Activated CD4-positive, alpha-beta T cell treated with anti-CD3 and anti-CD28 coated beads, Interleukin-2, amount 10 ng/mL, durations not matched to agents 7 days and 5 days (primary cell): Measurements from ENCODE around the gene DISP2. TPM values are rescaled to one million over a fixed set of nuclear protein-coding genes. Genes with fewer than 3 reads are reported as not detected.
A peak's percentile ranks its signal among the peaks of the same experiment; 100 is the strongest.

Source experiments
- CTCF ChIA-PET: fragments of 350-600 bp; sonication (Branson Sonifier 250); formaldehyde crosslinking; loops from one replicate; lab custom pipeline; 2021; ENCODE audit warnings: antibody characterized with exemption; lab: Charles Lee
- POLR2A ChIA-PET: fragments of 350-600 bp; sonication (Branson Sonifier 250); formaldehyde crosslinking; loops from one replicate; lab custom pipeline; 2021; ENCODE audit warnings: antibody characterized with exemption; lab: Charles Lee
- DNase-seq: peaks from one replicate; pipeline ENCODE4 v3.0.0-alpha.2; 2020
- H3K27ac Mint-ChIP-seq: one replicate; pipeline ENCODE4 v1.8.0; 2021; ENCODE audit warnings: mild to moderate bottlenecking, moderate library complexity, mixed read lengths
- H3K27me3 Mint-ChIP-seq: one replicate; pipeline ENCODE4 v1.8.0; 2021; ENCODE audit warnings: mixed read lengths
- H3K36me3 Mint-ChIP-seq: one replicate; pipeline ENCODE4 v1.8.0; 2021; ENCODE audit warnings: low read depth, mixed read lengths
- H3K4me1 Mint-ChIP-seq: one replicate; pipeline ENCODE4 v1.8.0; 2021; ENCODE audit warnings: mixed read lengths
- H3K4me3 Mint-ChIP-seq: one replicate; pipeline ENCODE4 v1.8.0; 2021; ENCODE audit warnings: mild to moderate bottlenecking, moderate library complexity, mixed read lengths
- H3K9me3 Mint-ChIP-seq: one replicate; pipeline ENCODE4 v1.8.0; 2021; ENCODE audit warnings: mixed read lengths
- total RNA-seq, 2 experiments: library from RNA; stranded (reverse); gene quantifications; one replicate each; pipeline ENCODE4 v1.2.3, GENCODE V29; 2021

Gene DISP2
- total RNA-seq, 2 experiments from 2014 or later, result 0.60 to 1.4 TPM

DNA sequence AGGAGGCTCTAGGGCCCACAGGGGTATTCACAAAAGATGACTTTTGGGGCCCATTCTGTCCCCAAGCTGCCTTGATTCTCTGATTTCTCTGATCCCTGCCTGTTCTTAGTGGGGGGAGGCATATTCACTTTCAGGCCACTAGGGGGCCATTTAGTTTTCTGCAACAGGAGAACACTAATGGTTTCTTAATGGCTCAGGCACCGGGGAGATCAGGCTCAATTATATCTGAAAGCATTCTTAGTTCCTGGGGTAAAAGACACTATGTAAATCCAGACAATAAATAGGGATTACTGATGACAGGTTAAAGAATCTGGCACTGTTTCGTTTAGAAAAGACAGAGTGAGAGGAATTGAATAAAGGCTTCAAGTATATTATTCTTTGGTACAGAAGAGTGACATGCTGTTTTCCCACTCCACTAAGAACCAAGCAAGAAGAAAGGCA lies 37.1 kb upstream of the DISP2 start:
- no peaks in the 10 kb centered on the region for H3K9me3 Mint-ChIP-seq
- peaks cover 23% of the 10 kb centered on the region for H3K27me3 Mint-ChIP-seq
- CTCF ChIA-PET, result interaction anchor here (0.8 to 8.2 kb wide), 8 partner anchors 8 to 101 kb away, joined by 3 to 93 read pairs (median 4); partner anchors contain the start of gene PLCB2
- peak; percentile 73 for DNase-seq
- POLR2A ChIA-PET, result no interaction called here
- peaks cover 26% of the 10 kb centered on the region for H3K4me1 Mint-ChIP-seq
- no peak overlapping the region for H3K27ac Mint-ChIP-seq
- H3K36me3 Mint-ChIP-seq, result peaks cover 3% of the 10 kb centered on the region
- H3K4me3 Mint-ChIP-seq, result no peak overlapping the region

DNA sequence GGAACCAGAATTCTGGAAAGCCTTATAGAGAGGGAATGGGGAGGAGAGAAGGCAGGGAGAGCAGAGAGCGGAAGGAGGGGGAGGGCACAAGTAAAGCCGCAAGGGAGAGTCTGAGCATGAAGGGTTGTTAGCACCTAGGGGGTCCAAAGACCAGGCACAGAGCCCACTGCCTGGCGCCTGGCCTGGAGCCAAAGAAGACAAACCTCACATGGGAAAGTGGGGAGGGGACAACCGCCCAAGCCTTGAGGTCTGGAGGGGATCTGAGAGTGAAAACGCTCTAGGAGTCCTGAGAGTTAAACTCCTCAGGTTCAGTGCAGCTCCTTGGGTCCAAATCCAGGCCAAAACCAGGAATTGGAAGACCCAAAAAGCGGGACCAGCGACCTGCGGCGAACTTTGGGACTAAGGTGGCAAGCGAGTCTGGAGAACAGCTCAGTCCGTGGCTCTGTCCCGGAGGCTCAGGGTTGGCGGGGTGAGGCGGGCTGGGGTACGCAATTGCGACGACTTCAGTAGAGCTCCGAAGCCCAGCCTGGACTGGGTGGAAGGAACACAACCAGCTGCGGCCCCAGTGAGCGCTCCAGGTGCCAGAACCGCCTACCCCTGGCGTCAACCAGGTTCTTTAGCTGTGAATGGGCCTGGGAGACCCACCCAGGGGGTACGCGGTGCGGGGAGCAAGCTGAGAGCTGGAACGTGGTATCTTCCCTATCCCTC lies 35.3 kb upstream of the DISP2 start:
- peaks cover 28% of the 10 kb centered on the region for H3K4me1 Mint-ChIP-seq
- CTCF ChIA-PET, result interaction anchor here (0.6 to 8.2 kb wide), 9 partner anchors 9 to 562 kb away, joined by 3 to 93 read pairs (median 5); partner anchors contain the start of genes DISP2 and PLCB2
- H3K27ac Mint-ChIP-seq, result no peak overlapping the region
- H3K36me3 Mint-ChIP-seq, result peaks cover 5% of the 10 kb centered on the region
- H3K4me3 Mint-ChIP-seq, result peak overlapping the region; percentile 70
- H3K9me3 Mint-ChIP-seq, result no peaks in the 10 kb centered on the region
- H3K27me3 Mint-ChIP-seq, result peaks cover 12% of the 10 kb centered on the region
- POLR2A ChIA-PET, result interaction anchor here (0.6 to 1.0 kb wide), 4 partner anchors 11 to 267 kb away, joined by 3 to 6 read pairs (median 4); partner anchors contain the start of gene RPUSD2
- DNase-seq, result no peak

DNA sequence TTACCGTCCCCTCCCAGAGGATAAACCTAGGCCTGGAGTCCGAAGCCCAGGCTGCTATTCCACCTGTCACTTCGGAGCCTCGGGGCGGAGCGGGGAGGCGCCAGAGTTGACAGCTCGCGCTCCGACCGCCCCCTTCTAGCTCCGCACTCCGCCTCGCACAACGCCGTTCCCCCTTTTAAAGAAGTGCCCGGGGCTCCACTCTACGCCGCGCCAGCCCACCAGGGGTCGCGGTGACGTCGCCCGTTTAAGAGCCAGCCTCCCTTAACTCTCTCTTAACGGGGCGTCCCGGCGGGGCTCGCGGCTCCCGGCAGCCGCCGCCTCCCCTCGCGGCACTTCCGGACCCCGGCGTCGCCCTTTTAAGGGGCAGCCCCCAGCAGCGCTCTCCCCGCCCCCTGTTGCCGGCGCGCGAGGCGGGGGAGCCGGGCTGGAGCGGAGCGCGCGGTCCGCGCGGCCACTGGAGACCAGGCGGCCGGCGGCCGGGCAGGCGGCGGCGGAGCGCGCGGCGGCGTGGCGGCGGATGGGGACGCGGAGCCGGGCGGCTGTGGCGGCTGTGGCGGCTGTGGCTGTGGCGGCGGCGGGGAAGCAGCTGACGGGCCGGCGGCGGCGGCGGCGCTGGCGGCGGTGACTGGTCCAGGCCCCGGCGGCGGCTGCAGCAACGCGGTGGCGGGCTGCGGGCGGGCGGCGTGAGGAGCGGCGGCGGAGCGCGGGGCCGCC lies 34.6 kb upstream of the DISP2 start, which contains the start of gene INAFM2:
Gene INAFM2, plus strand, starts transcription at position 454 of the 714 bp plus-strand sequence. CDS start 364 bp downstream, outside the sequence.
- Mint-ChIP-seq H3K36me3 (peaks cover 5% of the 10 kb centered on the region), H3K9me3 (no peaks in the 10 kb centered on the region), H3K4me1 (peaks cover 29% of the 10 kb centered on the region), H3K4me3 (peak within 1 kb of the TSS; percentile 70), H3K27me3 (peaks cover 12% of the 10 kb centered on the region), H3K27ac (no peak within 1 kb of the TSS)
- ChIA-PET POLR2A (interaction anchor here (0.6 to 1.0 kb wide), 4 partner anchors 11 to 266 kb away, joined by 3 to 6 read pairs (median 4); partner anchors contain the start of gene RPUSD2), CTCF (interaction anchor here (0.6 to 8.2 kb wide), 8 partner anchors 9 to 561 kb away, joined by 3 to 93 read pairs (median 6); partner anchors contain the start of genes DISP2 and PLCB2)
- DNase-seq, result peak; percentile 90

DNA sequence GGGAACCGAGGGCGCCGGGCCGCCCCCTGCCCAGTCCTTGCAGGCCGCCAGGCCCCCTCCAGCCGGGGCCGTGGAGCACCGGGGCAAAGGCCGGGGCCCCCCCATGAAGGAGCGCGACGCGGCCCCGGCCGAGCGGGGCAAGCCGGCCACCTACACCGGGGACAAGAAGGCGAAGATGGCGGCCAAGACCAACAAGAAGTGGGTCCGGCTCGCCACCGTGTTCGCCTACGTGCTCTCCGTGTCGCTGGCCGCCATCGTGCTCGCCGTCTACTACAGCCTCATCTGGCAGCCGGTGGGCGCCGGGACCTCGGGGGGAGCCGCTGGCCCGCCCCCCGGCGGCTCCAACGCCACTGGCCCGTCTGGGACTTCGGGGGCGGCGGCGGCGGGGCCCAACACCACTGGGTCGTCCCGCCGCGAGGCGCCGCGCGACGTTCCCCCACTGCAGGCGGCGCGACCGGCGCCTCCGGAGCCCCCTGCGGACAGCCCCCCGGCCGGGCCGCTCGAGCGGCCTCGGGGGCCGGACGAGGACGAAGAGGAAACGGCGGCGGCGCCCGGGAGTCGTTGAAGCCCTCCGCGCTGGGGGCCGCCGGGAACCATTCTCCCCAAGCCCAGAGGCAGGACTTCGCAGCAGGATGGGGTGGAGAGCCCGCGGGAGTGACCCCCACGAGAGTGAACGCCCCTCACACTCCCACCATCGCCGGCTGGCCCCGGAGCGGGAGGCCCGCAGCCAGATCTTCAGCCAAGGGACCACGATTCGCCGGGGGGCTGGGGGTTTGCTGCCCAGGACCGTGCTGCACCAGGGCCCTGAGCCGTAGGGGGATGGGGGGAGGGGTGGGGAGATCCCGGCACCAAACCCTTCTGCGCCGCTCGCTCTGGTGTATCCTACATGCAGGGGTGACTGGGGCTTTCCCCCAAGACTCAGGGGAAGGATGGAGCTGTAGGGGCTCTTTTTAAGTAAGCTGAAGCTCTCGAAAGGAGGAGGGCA lies 33.8 kb upstream of the DISP2 start:
- Mint-ChIP-seq H3K27ac (peak overlapping the region; percentile 65), H3K9me3 (no peaks in the 10 kb centered on the region), H3K36me3 (peaks cover 5% of the 10 kb centered on the region), H3K4me3 (peak overlapping the region; percentile 70), H3K4me1 (peaks cover 36% of the 10 kb centered on the region), H3K27me3 (peaks cover 12% of the 10 kb centered on the region)
- CTCF ChIA-PET, result interaction anchor here (0.6 to 8.2 kb wide), 8 partner anchors 10 to 97 kb away, joined by 3 to 93 read pairs (median 30); partner anchors contain the start of genes CCDC9B and PLCB2
- POLR2A ChIA-PET, result no interaction called here
- DNase-seq, result peak; percentile 28

DNA sequence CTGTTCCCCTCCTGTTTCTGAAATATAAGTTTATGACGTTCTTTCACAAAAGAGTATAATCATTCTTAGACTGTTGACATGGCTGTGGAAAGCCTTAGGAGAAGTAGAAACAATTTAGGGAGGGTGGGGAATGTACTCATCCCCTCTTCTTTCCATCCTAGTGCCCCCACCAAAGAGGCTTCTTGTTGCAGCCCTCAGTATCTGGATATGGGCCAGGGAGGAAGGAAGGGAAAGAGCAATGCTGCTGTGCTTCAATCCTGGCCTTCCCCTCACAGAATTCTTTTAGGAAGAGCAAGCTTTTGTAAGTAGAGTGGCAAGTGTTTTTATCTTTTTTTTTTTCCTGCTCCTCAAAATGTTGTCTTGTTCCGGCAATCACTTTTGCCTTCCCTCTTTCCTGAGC lies 32.8 kb upstream of the DISP2 start:
- H3K27ac Mint-ChIP-seq, result no peak overlapping the region
- H3K36me3 Mint-ChIP-seq, result peaks cover 5% of the 10 kb centered on the region
- peak overlapping the region; percentile 70 for H3K4me3 Mint-ChIP-seq
- CTCF ChIA-PET, result interaction anchor here (0.5 to 6.6 kb wide), 8 partner anchors 9 to 313 kb away, joined by 3 to 78 read pairs (median 5); partner anchors contain the start of genes CCDC9B and PLCB2
- H3K9me3 Mint-ChIP-seq, result no peaks in the 10 kb centered on the region
- peaks cover 36% of the 10 kb centered on the region for H3K4me1 Mint-ChIP-seq
- peaks cover 6% of the 10 kb centered on the region for H3K27me3 Mint-ChIP-seq
- POLR2A ChIA-PET, result no interaction called here
- DNase-seq, result no peak

DNA sequence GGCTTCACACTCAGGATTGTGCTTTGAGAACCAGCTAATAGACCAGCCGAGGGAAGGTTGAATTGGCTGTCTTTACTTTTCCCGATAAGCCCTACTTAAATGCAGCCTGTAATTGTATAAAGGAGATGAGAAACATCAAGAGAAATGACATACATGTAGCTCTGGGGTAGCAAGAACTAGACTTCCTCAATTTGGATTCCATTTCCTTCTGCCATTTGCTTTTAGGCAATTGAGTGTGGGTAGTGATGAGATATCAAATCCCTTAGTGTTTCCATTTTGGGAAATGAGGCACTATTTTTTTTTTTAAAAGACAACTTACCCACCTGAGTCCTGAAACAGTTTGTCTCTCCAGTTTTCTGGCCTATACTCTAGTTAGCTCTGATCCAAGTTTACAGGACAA lies 32.3 kb upstream of the DISP2 start:
- peaks cover 5% of the 10 kb centered on the region for H3K36me3 Mint-ChIP-seq
- CTCF ChIA-PET, result interaction anchor here (0.5 to 6.6 kb wide), 10 partner anchors 8 to 313 kb away, joined by 3 to 78 read pairs (median 5); partner anchors contain the start of genes CCDC9B and PLCB2
- POLR2A ChIA-PET, result no interaction called here
- H3K4me1 Mint-ChIP-seq, result peaks cover 36% of the 10 kb centered on the region
- H3K4me3 Mint-ChIP-seq, result no peak overlapping the region
- H3K9me3 Mint-ChIP-seq, result no peaks in the 10 kb centered on the region
- no peak overlapping the region for H3K27ac Mint-ChIP-seq
- H3K27me3 Mint-ChIP-seq, result peaks cover 5% of the 10 kb centered on the region
- no peak for DNase-seq

DNA sequence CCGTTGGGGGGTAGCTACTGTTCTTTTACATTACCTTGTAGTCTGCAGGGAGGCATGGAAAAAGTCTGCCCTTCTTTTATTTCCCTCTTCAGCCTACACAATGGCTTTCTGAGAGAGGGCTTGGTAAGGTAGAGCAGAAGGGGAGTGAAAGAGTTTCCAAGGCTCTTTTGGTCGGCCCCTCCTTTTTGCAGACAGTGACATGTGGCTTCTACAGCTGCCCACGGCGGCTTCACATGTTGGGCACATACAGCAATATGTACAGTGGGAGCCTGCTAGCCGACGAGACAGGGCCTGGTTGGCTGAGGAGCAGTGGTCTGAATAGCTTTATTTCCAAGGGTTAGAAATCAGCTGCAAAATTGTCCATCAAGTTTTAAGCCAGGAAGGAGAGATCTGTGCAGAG lies 30.6 kb upstream of the DISP2 start:
- no peaks in the 10 kb centered on the region for H3K9me3 Mint-ChIP-seq
- no peak for DNase-seq
- POLR2A ChIA-PET, result no interaction called here
- H3K27ac Mint-ChIP-seq, result no peak overlapping the region
- H3K36me3 Mint-ChIP-seq, result peaks cover 5% of the 10 kb centered on the region
- CTCF ChIA-PET, result interaction anchor here (0.6 to 6.6 kb wide), 10 partner anchors 11 to 279 kb away, joined by 3 to 78 read pairs (median 4); partner anchors contain the start of genes CCDC9B and PLCB2
- H3K4me1 Mint-ChIP-seq, result peaks cover 26% of the 10 kb centered on the region
- peaks cover 5% of the 10 kb centered on the region for H3K27me3 Mint-ChIP-seq
- no peak overlapping the region for H3K4me3 Mint-ChIP-seq

DNA sequence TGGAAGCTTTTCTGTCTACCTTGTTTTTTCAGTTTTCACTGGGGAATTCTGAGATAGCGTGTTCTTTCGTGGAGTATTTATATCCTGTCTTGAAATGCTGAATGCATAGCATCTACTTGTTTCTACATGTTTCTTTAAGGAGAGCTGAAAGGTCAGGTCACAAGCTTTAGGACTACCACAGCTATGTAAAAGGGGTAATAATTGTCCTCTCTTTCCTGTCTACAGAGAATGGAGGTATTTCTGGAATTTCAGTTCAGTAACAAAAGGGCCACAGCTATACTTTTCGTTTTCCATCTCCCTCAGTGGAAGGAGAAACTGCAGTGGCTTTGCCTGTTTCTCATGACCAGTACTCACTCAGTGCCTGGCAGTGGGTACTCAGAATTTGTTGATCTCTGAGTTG lies 29.8 kb upstream of the DISP2 start:
- H3K27ac Mint-ChIP-seq, result no peak overlapping the region
- ChIA-PET POLR2A (no interaction called here), CTCF (interaction anchor here (0.5 to 6.6 kb wide), 13 partner anchors 10 to 226 kb away, joined by 3 to 78 read pairs (median 4); partner anchors contain the start of genes CCDC9B and PLCB2)
- peaks cover 5% of the 10 kb centered on the region for H3K27me3 Mint-ChIP-seq
- DNase-seq, result no peak
- H3K4me3 Mint-ChIP-seq, result no peak overlapping the region
- peaks cover 5% of the 10 kb centered on the region for H3K36me3 Mint-ChIP-seq
- no peaks in the 10 kb centered on the region for H3K9me3 Mint-ChIP-seq
- peaks cover 25% of the 10 kb centered on the region for H3K4me1 Mint-ChIP-seq

DNA sequence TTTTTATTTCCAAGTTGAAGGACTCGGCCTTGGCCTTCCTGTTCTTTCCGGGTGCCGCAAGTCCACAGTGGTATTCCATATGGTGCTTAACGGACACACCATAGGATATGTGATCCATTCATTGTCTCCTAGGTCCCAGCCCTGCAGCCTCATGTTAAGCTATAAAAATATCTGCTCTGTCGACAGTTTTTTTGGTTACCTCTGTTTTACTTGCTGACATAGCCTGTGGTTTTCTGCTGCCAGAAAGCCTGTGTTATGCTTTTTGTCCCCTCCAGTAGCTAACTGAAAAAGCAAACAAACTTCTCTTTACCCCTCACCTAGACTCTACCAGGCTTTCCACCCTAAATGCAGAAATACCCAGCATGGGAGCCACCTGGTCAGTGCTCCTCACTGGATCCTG lies 29.3 kb upstream of the DISP2 start:
- Mint-ChIP-seq H3K27me3 (peaks cover 5% of the 10 kb centered on the region), H3K4me3 (no peak overlapping the region), H3K27ac (no peak overlapping the region), H3K36me3 (peaks cover 5% of the 10 kb centered on the region), H3K9me3 (no peaks in the 10 kb centered on the region), H3K4me1 (peaks cover 28% of the 10 kb centered on the region)
- DNase-seq, result no peak
- POLR2A ChIA-PET, result interaction anchor here (0.6 kb wide), 1 partner anchor 413 kb away, joined by 3 read pairs; no protein-coding TSS in a partner anchor
- CTCF ChIA-PET, result interaction anchor here (0.5 to 6.6 kb wide), 12 partner anchors 9 to 226 kb away, joined by 3 to 78 read pairs (median 4); partner anchors contain the start of genes CCDC9B, DISP2 and PLCB2

DNA sequence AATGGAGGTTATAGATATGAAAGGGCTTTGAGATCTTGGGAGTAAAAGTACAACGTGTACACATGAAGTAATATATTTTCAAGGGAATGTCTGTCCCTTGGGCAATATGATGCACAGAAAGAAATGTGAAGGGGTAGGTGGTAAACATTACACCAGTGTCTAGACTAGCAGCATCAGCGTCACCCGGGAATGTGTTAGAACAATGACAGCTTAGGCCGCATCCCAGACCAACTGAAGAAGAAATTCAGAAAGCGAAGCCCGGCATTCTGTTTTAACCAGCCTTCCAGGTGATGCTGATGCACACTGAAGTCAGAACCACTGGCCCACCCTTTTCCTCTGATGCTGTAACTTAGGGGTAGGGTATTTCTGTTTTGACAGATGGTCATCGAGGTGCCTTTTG lies 28.2 kb upstream of the DISP2 start:
- peaks cover 5% of the 10 kb centered on the region for H3K36me3 Mint-ChIP-seq
- H3K27ac Mint-ChIP-seq, result no peak overlapping the region
- H3K4me1 Mint-ChIP-seq, result peaks cover 34% of the 10 kb centered on the region
- H3K9me3 Mint-ChIP-seq, result no peaks in the 10 kb centered on the region
- ChIA-PET POLR2A (no interaction called here), CTCF (interaction anchor here (2.1 to 6.6 kb wide), 2 partner anchors 8 to 13 kb away, joined by 4 to 78 read pairs; partner anchors contain the start of gene CCDC9B)
- DNase-seq, result no peak
- H3K27me3 Mint-ChIP-seq, result peaks cover 5% of the 10 kb centered on the region
- no peak overlapping the region for H3K4me3 Mint-ChIP-seq

DNA sequence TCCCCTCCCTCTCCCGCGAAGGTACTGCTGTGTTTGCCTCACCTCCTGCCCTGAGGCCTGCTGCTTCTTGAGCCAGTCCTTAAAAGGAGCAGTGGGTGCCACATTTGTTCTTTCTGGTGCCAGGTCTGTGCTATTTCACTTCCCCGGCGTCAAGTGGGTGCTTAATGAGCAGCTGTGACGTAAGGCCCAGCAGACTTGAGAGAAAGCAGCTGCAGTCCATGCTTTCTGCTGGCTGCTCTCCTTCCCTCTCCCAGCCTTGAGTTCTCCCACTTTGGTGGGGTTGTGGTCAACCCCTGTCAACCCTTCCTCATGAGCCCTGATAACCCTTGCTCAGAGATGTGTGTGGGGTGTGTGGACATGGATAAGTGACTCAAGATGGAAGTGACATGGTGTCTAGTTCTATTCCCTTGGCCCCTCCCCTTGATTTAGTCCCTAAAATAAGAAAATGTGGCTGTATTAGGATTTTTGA lies 27.6 kb upstream of the DISP2 start:
- no peak overlapping the region for H3K27ac Mint-ChIP-seq
- CTCF ChIA-PET, result interaction anchor here (0.9 to 6.6 kb wide), 3 partner anchors 8 to 48 kb away, joined by 4 to 78 read pairs (median 5); partner anchors contain the start of genes ANKRD63 and CCDC9B
- peaks cover 2% of the 10 kb centered on the region for H3K36me3 Mint-ChIP-seq
- POLR2A ChIA-PET, result no interaction called here
- no peak overlapping the region for H3K4me3 Mint-ChIP-seq
- no peaks in the 10 kb centered on the region for H3K9me3 Mint-ChIP-seq
- peaks cover under 1% of the 10 kb centered on the region for H3K27me3 Mint-ChIP-seq
- no peak for DNase-seq
- H3K4me1 Mint-ChIP-seq, result peaks cover 30% of the 10 kb centered on the region
